Mononuclear cell (primary cell): ENCODE results near the gene RUNDC1. TPM values are rescaled to one million over a fixed set of nuclear protein-coding genes. Genes with fewer than 3 reads are reported as not detected.

Experiments
- H3K27me3 ChIP-seq: 2 replicates; pipeline ENCODE4 v1.6.0; 2011; ENCODE audit warnings: low read length, control low read depth; ENCODE audit not compliant: insufficient read depth
- H3K4me1 ChIP-seq: 2 replicates; pipeline ENCODE4 v1.5.1; 2011; ENCODE audit warnings: mild to moderate bottlenecking, low read length, control low read depth; ENCODE audit not compliant: insufficient read depth
- H3K4me3 ChIP-seq: 2 replicates; pipeline ENCODE4 v1.5.1; 2011; ENCODE audit warnings: mild to moderate bottlenecking, low read length, moderate library complexity
- H3K9me3 ChIP-seq: 2 replicates; pipeline ENCODE4 v1.5.1; 2011; ENCODE audit warnings: low read depth, mild to moderate bottlenecking, control low read depth, low read length
- total RNA-seq: library from RNA; depleted of rRNA; stranded (reverse); fragments of >200 nt; gene quantifications from one replicate; pipeline ENCODE4 v1.2.3, GENCODE V29; 2012

Gene RUNDC1
- total RNA-seq, 1 donor: 9.6 TPM

DNA sequence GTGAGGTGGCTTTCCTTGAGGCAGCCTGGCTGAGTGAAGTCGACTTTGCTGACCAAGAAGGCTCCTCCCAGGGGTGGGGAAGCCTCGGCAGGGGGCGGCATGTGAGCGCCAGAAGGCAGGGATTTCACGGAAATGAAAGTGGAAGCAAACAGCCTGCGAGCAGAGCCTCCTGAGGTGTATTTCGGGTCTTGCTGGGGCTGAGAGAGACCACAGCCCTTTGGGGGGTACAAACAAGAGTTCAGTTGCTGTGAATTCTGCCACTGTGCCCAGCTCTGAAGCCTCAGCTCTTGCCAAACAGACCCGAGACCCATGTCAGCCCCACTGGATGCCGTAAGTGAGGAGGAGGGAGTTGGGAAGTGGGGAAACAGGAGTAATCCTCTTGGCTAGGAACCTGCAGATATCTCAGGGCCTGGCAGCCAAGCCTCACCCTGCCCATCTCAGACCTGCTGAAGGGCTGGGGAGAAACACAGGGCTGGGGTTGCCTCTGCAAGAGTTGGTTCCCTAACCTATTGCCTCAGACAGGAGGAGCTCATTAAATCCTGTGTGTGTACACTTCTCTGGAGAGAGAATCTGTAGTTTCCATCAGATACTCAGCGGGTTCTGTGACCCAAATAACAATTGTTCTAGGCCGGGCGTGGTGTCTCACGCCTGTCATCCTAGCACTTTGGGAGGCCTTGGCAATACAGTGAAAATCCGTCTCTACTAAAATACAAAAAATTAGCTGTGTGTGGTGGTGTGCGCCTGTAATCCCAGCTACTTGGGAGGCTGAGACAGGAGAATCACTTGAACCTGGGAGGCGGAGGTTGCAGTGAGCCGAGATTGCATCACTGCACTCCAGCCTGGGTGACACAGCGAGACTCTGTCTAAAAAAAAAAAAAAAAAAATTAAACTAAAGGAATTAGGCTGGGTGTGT, 26.5 kb downstream of the RUNDC1 start, which contains the start of gene IFI35:
TSS of gene IFI35 (plus strand) at position 146 of the 913 bp plus-strand sequence. CDS start at position 310, 164 bp downstream.
- Histone ChIP-seq H3K4me1 (peaks cover 35% of the 10 kb centered on the region), H3K9me3 (no peaks in the 10 kb centered on the region), H3K4me3 (peak within 1 kb of the TSS; percentile 82), H3K27me3 (no peaks in the 10 kb centered on the region)

DNA sequence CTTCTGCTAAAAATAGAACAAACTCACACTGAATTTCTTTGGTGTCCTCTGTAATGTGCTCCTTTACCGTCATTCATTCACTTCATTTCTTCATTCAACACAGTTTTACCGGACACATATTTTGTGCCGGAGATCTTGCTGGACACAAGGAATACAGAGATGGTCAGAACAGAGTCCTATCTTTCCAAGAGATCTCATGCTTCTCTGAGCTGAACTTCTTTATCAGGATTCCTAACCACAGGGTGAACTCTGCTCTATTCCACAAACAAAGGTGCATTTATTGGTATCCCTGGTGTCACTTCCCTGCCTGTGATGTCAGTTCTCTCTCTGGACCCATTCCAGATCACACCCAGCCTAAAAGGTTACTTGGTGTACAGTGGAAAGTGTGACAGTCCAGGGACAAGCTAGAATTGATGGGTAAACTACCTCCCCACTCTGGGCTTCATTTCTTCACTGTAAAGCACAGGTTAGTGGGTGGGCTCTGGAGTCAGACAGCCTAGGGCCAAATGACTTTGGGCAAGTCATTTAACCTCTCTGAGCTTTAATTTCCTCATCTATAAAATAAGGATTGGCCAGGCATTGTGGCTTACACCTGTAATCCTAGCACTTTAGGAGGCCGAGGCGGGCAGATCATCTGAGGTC, 30.4 kb downstream of the RUNDC1 start:
- H3K4me3 ChIP-seq: no peak overlapping the region
- no peaks in the 10 kb centered on the region for H3K27me3 ChIP-seq
- peaks cover 36% of the 10 kb centered on the region for H3K4me1 ChIP-seq
- no peaks in the 10 kb centered on the region for H3K9me3 ChIP-seq

- Histone ChIP-seq H3K9me3 (no peaks in the 10 kb centered on the region), H3K4me1 (peaks cover 30% of the 10 kb centered on the region), H3K4me3 (no peak overlapping the region), H3K27me3 (no peaks in the 10 kb centered on the region)
Measured at GRCh38 chr17:43011728-43012472, 31.5 kb downstream of the RUNDC1 start.

DNA sequence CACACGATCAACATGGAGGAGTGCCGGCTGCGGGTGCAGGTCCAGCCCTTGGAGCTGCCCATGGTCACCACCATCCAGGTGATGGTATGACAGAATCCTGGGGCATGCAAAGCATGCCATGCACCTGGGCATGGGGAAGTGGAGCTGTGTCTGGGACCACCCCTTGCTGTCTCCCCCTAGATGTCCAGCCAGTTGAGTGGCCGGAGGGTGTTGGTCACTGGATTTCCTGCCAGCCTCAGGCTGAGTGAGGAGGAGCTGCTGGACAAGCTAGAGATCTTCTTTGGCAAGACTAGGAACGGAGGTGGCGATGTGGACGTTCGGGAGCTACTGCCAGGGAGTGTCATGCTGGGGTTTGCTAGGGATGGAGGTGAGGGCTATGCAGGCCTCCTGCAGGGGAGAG, 32.9 kb downstream of the RUNDC1 start:
- H3K27me3 ChIP-seq: no peaks in the 10 kb centered on the region
- H3K4me3 ChIP-seq: no peak overlapping the region
- no peaks in the 10 kb centered on the region for H3K9me3 ChIP-seq
- H3K4me1 ChIP-seq: peaks cover 21% of the 10 kb centered on the region

GRCh38 chr17:43014020-43014648, 33.8 kb downstream of the RUNDC1 start:
- Histone ChIP-seq H3K4me3 (no peak overlapping the region), H3K4me1 (peaks cover 21% of the 10 kb centered on the region), H3K9me3 (no peaks in the 10 kb centered on the region), H3K27me3 (no peaks in the 10 kb centered on the region)

GRCh38 chr17:43014649-43015542, 34.5 kb downstream of the RUNDC1 start:
- H3K27me3 ChIP-seq: no peaks in the 10 kb centered on the region
- H3K9me3 ChIP-seq: no peaks in the 10 kb centered on the region
- H3K4me3 ChIP-seq: no peak overlapping the region
- H3K4me1 ChIP-seq: peaks cover 28% of the 10 kb centered on the region

DNA sequence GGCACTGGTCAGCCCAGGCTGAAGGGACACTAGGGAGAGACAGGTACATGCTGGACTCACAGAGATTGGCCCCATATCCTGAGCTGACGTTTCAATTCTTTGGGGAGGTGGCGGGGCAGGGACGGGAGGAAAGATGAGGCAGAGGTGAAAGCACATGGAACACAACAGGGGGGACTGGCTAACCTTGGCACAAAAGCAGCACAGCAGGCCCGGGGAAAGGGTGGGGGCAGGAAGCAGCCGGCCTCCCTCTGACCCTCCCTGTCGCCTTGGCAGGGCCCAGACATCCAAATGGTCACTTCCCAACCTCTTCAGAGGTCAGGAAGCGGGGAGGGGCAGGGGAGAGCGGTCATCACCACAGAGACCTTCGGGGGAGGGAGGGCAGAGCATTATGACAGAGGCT, 35.2 kb downstream of the RUNDC1 start:
- no peaks in the 10 kb centered on the region for H3K9me3 ChIP-seq

DNA sequence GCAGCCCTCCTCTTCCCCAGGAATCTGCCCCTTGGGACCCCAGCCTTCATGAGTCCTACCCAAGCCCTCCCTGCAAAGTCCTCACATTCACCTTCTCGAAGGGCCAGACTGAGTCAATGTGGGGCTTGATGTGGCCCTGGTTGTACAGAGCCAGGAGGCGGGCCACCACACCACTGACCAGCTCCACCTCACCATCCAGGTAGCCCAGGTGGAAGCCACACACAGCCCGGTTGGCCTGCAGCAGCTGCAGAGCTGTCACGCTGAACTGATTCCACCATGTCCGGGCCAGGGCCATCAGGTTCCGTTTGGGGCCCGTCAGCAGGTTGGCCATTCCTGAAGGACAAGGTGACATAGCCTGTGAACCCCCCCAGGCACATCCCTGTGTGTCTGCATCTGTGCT, 35.9 kb downstream of the RUNDC1 start:
- Histone ChIP-seq H3K27me3 (no peaks in the 10 kb centered on the region), H3K4me1 (peaks cover 42% of the 10 kb centered on the region), H3K4me3 (no peak overlapping the region)

More for the DNA sequence above, 35.2 kb downstream of the RUNDC1 start:
- H3K27me3 ChIP-seq: no peaks in the 10 kb centered on the region
- H3K4me3 ChIP-seq: no peak overlapping the region
- peaks cover 35% of the 10 kb centered on the region for H3K4me1 ChIP-seq

DNA sequence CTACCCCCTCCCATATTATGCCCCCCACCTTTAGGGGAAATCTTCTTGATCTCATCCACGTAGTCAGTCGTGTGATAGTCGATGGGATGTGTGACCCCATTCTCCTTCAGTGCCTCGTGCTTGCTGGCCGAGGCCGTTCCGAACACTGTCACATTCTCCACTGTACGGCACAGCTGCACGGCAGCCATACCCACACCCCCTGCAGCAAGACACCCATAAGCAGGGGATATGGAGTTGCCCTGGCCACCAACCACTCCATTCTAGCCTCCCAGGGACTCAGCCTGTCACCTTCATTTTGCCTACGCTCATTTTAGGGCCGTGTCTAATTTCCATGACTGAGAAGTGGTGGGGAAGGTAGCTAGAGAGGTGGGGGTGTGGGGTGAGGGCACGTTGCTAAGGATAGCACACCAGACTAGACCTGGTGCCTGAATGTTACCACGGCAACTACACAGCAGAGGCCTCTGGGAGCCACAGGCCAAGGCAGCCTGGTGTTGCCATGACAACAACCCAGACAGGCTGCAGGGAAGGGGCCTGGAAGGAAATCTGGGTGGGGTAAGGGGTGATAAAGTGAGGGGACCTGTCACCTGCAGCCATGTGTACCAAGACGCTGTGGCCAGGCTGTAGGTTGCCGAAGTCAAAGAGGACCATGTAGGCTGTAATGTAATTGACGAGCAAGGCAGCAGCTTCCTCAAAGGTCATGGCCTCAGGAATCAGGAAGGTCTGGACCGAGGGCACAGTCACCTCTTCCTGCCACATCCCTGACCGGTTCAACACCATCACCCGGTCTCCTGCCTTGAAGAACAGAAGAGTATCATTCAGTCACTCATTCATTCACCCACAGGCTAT, 37.9 kb downstream of the RUNDC1 start:
- Histone ChIP-seq H3K4me3 (no peak overlapping the region), H3K9me3 (no peaks in the 10 kb centered on the region), H3K4me1 (peaks cover 52% of the 10 kb centered on the region), H3K27me3 (no peaks in the 10 kb centered on the region)

More for the DNA sequence above, 35.9 kb downstream of the RUNDC1 start:
- H3K9me3 ChIP-seq: no peaks in the 10 kb centered on the region

- no peaks in the 10 kb centered on the region for H3K27me3 ChIP-seq
- H3K4me1 ChIP-seq: peaks cover 57% of the 10 kb centered on the region
- H3K4me3 ChIP-seq: no peak overlapping the region
- no peaks in the 10 kb centered on the region for H3K9me3 ChIP-seq
Measured at GRCh38 chr17:43018932-43019331, 38.6 kb downstream of the RUNDC1 start.

- no peak overlapping the region for H3K4me3 ChIP-seq
- H3K9me3 ChIP-seq: no peaks in the 10 kb centered on the region
- H3K27me3 ChIP-seq: no peaks in the 10 kb centered on the region
- H3K4me1 ChIP-seq: peaks cover 57% of the 10 kb centered on the region
Measured at GRCh38 chr17:43019418-43019817, 39.1 kb downstream of the RUNDC1 start.

GRCh38 chr17:43020030-43020621, 39.8 kb downstream of the RUNDC1 start:
- peaks cover 59% of the 10 kb centered on the region for H3K4me1 ChIP-seq
- no peaks in the 10 kb centered on the region for H3K27me3 ChIP-seq
- no peaks in the 10 kb centered on the region for H3K9me3 ChIP-seq
- no peak overlapping the region for H3K4me3 ChIP-seq
